GM10266 (cell line): ENCODE results near the gene PAK5.

Experiments
- DNase-seq: peaks from one replicate; pipeline ENCODE4 v3.0.0; 2012; ENCODE audit errors: extremely low spot score
- TF ChIP-seq, protein P1 (sequence below): IDR thresholded peaks from 2 replicates; pipeline ENCODE4 v1.5.1; 2012; ENCODE audit warnings: mild to moderate bottlenecking, low read depth; ENCODE audit not compliant: control insufficient read depth, insufficient read depth; ENCODE audit errors: missing control alignments

Gene PAK5

DNA sequence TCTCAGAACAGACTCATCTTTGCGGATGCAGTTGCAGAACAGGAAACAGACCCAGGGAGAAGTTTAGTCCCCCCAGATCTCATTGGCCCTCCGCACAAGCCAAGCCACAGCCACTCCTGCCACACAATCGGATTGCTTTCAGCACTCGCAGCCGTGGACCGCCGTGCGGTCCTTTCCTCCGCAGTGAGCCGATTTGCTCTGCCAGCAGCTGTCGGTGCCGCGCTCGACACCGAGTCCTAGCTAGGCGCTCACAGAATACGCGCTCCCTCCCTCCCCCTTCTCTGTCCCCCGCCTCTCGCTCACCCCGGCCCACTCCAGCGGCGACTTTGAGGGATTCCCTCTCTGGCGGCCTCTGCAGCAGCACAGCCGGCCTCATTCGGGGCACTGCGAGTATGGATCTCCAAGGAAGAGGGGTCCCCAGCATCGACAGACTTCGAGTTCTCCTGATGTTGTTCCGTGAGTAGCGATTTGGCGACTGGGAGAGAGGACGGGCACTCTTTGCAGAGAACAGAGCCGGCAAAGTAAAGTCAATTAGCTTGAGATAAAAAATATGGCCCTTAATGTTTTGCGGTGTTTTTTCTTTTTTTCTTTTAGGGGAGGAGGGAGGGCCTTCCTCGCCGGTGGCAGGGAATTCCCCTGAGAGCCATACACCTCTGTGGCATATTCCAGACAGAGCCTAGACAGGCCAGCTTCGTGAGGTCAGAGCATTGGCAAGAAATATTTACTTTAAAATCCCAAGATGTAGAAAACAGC is 324.2 kb downstream of the PAK5 start, which contains the start of gene LAMP5:
TSS of gene LAMP5 (plus strand) at position 130 of the 753 bp plus-strand sequence. CDS start at position 393, 263 bp downstream.
- DNase-seq = no peak
- TF ChIP-seq, protein P1, sequence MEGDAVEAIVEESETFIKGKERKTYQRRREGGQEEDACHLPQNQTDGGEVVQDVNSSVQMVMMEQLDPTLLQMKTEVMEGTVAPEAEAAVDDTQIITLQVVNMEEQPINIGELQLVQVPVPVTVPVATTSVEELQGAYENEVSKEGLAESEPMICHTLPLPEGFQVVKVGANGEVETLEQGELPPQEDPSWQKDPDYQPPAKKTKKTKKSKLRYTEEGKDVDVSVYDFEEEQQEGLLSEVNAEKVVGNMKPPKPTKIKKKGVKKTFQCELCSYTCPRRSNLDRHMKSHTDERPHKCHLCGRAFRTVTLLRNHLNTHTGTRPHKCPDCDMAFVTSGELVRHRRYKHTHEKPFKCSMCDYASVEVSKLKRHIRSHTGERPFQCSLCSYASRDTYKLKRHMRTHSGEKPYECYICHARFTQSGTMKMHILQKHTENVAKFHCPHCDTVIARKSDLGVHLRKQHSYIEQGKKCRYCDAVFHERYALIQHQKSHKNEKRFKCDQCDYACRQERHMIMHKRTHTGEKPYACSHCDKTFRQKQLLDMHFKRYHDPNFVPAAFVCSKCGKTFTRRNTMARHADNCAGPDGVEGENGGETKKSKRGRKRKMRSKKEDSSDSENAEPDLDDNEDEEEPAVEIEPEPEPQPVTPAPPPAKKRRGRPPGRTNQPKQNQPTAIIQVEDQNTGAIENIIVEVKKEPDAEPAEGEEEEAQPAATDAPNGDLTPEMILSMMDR = no peak

DNA sequence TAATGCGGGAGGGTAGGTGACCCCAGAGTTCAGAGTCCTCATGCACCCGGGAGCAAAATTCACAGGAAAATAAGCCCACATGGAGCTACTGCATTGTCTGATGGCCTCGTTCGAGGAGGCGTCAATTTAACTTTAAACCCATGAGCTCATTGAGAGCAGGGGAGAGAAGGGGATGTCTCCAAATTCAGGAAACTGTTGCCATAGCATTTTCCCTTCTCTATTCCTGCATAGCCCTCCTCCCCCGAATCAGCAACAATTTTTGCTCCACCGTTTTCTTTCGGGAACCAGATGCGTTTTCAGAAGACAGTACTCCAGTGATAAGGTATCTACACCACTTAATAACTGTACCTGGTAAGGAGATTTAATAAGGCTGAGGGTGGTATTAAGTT is 324.8 kb downstream of the PAK5 start:
- TF ChIP-seq, protein P1 = no peak
- DNase-seq = no peak

DNA sequence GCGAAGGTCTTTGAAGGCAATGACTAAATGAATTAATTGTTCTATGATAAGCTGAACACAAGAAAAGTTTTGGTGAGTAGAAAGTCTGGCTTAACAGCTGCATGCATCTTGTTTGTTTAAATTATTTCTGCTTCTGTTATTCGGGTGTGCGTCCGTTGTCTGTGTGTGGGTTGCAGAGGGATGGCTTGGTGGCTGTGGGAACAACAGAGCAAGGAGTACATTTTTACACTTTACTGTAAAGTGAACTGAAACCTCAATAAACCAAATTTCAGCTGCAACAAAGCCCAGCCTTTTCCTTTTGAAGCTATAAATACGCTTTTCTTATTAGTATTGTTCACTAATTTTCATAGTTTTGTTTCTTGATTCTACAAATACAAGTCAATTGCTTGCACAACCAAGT is 328.0 kb downstream of the PAK5 start:
- no peak for DNase-seq
- TF ChIP-seq, protein P1 = no peak

DNA sequence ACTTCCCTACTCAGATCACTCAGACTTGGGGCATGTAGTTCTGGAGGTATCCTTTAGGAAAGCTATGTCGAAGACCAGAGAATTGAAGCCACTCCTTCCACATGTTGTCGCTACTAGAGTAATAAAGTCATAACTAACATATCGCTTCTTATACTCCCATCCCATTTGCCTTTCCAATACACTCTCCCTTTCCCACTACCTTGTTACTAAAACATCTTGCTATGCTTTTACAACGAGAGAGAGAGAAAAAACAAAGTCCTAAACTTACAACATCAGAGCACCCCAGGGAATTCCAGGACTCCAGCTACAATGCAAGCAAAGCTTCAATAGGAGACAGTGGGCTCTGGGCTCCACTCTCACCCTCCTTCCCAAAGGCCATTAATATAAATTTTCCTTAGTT is 329.6 kb downstream of the PAK5 start:
- DNase-seq = no peak
- TF ChIP-seq, protein P1 = no peak

DNA sequence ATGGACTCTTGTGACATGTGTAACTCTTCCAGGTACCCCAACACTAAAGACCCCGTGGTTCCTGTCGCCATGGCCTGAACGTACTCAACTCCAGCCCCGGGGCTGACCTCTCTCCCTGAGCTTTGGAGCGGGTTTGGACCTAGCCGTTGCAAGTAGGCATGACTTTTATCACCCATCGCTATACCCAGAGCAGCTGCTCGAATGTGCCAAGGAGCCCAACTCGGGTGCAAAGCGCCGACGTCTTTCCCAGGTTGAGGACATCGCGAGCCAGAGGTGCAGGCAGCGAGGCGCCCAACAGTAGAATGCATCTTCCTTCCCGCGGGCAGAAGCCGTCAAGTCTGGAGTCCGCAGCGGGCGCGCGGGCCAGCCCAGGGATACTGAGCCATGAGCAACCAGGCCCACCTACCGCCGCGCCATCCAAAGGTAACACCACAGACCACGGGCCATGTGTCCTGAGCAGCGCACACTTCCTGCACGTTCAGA is 330.1 kb downstream of the PAK5 start:
- no peak for DNase-seq
- TF ChIP-seq, protein P1 = no peak

DNA sequence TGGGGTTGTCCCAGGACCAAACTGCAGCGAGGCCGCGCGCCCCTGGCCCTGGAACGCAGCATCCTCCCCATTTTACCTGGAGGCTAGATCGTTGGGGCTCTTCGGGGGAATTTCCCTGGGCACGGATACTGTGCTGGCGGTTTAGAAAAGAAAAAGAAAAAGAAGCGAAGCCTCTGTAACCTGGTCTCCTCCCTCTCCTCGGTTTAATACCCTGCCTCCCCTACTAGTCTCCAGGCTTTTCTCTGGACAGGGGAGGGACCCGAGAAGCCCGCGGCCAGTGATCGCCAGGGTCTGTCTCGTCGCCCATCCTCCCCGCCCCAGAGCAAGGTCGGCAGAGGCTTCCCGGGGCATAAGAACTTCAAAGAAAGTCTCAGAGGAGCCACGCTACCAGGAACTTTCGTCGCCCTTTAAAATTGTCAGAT is 330.6 kb downstream of the PAK5 start:
- no peak for DNase-seq
- TF ChIP-seq, protein P1 = no peak

DNA sequence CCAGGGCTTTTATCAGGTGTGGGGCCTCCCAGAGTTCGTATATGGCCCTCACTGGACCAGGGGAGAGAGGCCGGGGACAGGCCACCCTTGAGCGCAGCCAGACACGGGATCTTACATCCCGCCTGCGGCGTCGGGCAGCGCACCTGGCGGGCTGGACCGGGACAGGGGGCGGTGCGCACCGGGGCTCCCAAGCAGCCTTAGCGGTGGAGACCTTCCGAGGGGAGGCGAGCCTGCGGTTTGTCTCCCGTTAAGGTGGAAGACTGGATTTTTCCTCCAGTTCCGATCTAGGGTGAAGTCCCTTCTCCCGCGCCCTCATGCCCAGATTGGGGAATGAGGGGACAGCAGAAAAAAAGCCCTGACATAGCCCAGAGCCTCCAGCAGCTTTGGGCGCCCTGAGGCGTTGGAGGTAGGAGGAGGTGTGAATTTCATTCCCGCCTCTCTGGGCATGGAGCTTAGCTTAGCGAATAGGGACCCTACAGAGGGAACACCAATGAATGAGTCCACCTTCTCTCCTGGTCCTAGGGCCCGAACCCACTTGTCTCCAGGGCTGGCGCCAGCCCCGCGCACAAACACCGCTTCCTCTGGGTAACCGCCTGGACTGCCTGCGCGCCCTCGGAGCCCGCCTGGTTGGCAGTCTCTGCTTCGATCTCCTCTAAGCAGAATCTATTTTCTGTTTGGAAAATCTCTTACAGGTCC is 331.2 kb downstream of the PAK5 start:
- no peak for DNase-seq
- TF ChIP-seq, protein P1 = no peak
